Astrocyte (in vitro differentiated cells and primary cell): ENCODE measurements around the gene MEFV. TPM values are rescaled to one million over a fixed set of nuclear protein-coding genes. Genes with fewer than 3 reads are reported as not detected.

Experiments
- DNase-seq: peaks from one replicate; pipeline ENCODE4 v3.0.0-alpha.2; 2010; ENCODE audit warnings: low read depth
- FAIRE-seq: peaks from 2 replicates; lab custom pipeline; 2011; peaks lifted over from hg19 to GRCh38; lab: Jason Lieb, UNC
- H2AFZ ChIP-seq: 2 replicates; pipeline ENCODE4 v1.6.0; 2012; ENCODE audit warnings: low read depth, low read length, inconsistent platforms
- H3K27ac ChIP-seq: 2 replicates; pipeline ENCODE4 v1.5.1; 2011; ENCODE audit warnings: low read depth, low read length, inconsistent platforms
- H3K27me3 ChIP-seq: 2 replicates; pipeline ENCODE4 v1.6.0; 2011; ENCODE audit warnings: low read length, inconsistent platforms; ENCODE audit not compliant: insufficient read depth
- H3K36me3 ChIP-seq: 2 replicates; pipeline ENCODE4 v1.5.1; 2011; ENCODE audit warnings: low read length, inconsistent platforms; ENCODE audit not compliant: insufficient read depth
- H3K4me1 ChIP-seq: 2 replicates; pipeline ENCODE4 v1.5.1; 2011; ENCODE audit warnings: low read length, inconsistent platforms; ENCODE audit not compliant: insufficient read depth
- H3K4me2 ChIP-seq: 2 replicates; pipeline ENCODE4 v1.6.0; 2012; ENCODE audit warnings: low read length, inconsistent platforms
- H3K4me3 ChIP-seq: 2 replicates; pipeline ENCODE4 v1.5.1; 2011; ENCODE audit warnings: low read depth, mild to moderate bottlenecking, low read length, inconsistent platforms; ENCODE audit not compliant: insufficient read depth
- H3K79me2 ChIP-seq: 2 replicates; pipeline ENCODE4 v1.6.0; 2012; ENCODE audit warnings: mild to moderate bottlenecking, low read length, inconsistent platforms; ENCODE audit not compliant: insufficient read depth
- H3K9ac ChIP-seq: 2 replicates; pipeline ENCODE4 v1.6.0; 2012; ENCODE audit warnings: mild to moderate bottlenecking, low read length, inconsistent platforms
- H3K9me3 ChIP-seq: 2 replicates; pipeline ENCODE4 v1.5.1; 2012; ENCODE audit warnings: low read depth, mild to moderate bottlenecking, low read length, inconsistent platforms; ENCODE audit not compliant: insufficient read depth
- H4K20me1 ChIP-seq: 2 replicates; pipeline ENCODE4 v1.6.0; 2012; ENCODE audit warnings: low read length, inconsistent platforms; ENCODE audit not compliant: insufficient read depth
- H3K27ac Mint-ChIP-seq: one replicate; pipeline ENCODE4 v1.8.0; 2021; ENCODE audit warnings: mild to moderate bottlenecking, mixed read lengths; ENCODE audit not compliant: unreplicated experiment
- H3K27me3 Mint-ChIP-seq: one replicate; pipeline ENCODE4 v1.8.0; 2021; ENCODE audit warnings: low read depth, mixed read lengths; ENCODE audit not compliant: unreplicated experiment
- H3K36me3 Mint-ChIP-seq: one replicate; pipeline ENCODE4 v1.8.0; 2021; ENCODE audit warnings: low read depth, mixed read lengths; ENCODE audit not compliant: unreplicated experiment
- H3K4me1 Mint-ChIP-seq: one replicate; pipeline ENCODE4 v1.8.0; 2021; ENCODE audit warnings: low read depth, mixed read lengths; ENCODE audit not compliant: unreplicated experiment
- H3K4me3 Mint-ChIP-seq: one replicate; pipeline ENCODE4 v1.8.0; 2021; ENCODE audit warnings: mild to moderate bottlenecking, moderate library complexity, mixed read lengths; ENCODE audit not compliant: unreplicated experiment
- H3K9me3 Mint-ChIP-seq: one replicate; pipeline ENCODE4 v1.8.0; 2021; ENCODE audit warnings: mild to moderate bottlenecking, mixed read lengths; ENCODE audit not compliant: unreplicated experiment
- EZH2 ChIP-seq: IDR thresholded peaks from 2 replicates; pipeline ENCODE4 v1.6.1; 2012; ENCODE audit warnings: mild to moderate bottlenecking, low read length, inconsistent platforms; ENCODE audit not compliant: insufficient read depth
- total RNA-seq: library from RNA; stranded (reverse); gene quantifications from 2 replicates; pipeline ENCODE4 v1.2.1, GENCODE V29; 2021
- TF ChIP-seq, protein P1 (sequence below): IDR thresholded peaks from 2 replicates; pipeline ENCODE4 v1.5.1; 2011; ENCODE audit warnings: low read depth, mild to moderate bottlenecking, inconsistent platforms, low read length, moderate library complexity; ENCODE audit not compliant: insufficient read depth

The MEFV gene
- total RNA-seq, 1 donor from 2014 or later = not detected

DNA sequence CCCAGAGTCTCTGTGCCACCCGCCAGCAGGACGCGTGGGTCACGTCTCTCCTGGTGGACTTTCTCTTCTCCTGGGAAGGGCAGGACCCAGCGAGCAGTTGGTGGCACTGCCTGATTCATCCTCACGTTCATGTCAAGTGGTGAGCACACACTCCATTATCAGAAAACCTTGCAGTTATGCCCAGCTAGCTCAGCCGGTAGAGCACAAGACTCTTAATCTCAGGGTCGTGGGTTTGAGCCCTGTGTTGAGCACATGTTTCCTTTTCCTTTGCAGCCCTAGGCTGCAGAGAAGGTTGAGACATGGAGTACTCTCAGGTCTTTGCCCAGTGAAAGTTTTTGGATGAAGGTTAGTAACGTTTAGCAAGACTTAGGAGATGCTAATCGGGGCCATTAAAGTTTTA, 60.5 kb downstream of the MEFV start:
- Mint-ChIP-seq H3K27me3 (peaks cover 38% of the 10 kb centered on the region), H3K36me3 (no peaks in the 10 kb centered on the region), H3K4me1 (no peaks in the 10 kb centered on the region), H3K27ac (no peak overlapping the region), H3K9me3 (peaks cover 8% of the 10 kb centered on the region), H3K4me3 (no peak overlapping the region)
- H3K27ac ChIP-seq = no peak overlapping the region
- no peak for FAIRE-seq
- H3K4me2 ChIP-seq = no peak overlapping the region
- H2AFZ ChIP-seq = no peak overlapping the region
- H3K4me3 ChIP-seq = no peak overlapping the region
- no peak overlapping the region for H3K9ac ChIP-seq
- no peak for TF ChIP-seq EZH2
- TF ChIP-seq, protein P1, sequence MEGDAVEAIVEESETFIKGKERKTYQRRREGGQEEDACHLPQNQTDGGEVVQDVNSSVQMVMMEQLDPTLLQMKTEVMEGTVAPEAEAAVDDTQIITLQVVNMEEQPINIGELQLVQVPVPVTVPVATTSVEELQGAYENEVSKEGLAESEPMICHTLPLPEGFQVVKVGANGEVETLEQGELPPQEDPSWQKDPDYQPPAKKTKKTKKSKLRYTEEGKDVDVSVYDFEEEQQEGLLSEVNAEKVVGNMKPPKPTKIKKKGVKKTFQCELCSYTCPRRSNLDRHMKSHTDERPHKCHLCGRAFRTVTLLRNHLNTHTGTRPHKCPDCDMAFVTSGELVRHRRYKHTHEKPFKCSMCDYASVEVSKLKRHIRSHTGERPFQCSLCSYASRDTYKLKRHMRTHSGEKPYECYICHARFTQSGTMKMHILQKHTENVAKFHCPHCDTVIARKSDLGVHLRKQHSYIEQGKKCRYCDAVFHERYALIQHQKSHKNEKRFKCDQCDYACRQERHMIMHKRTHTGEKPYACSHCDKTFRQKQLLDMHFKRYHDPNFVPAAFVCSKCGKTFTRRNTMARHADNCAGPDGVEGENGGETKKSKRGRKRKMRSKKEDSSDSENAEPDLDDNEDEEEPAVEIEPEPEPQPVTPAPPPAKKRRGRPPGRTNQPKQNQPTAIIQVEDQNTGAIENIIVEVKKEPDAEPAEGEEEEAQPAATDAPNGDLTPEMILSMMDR = no peak
- H3K36me3 ChIP-seq = no peaks in the 10 kb centered on the region
- H3K9me3 ChIP-seq = no peaks in the 10 kb centered on the region
- H3K79me2 ChIP-seq = no peaks in the 10 kb centered on the region
- no peaks in the 10 kb centered on the region for H3K4me1 ChIP-seq
- H3K27me3 ChIP-seq = no peaks in the 10 kb centered on the region
- no peak for DNase-seq
- H4K20me1 ChIP-seq = no peaks in the 10 kb centered on the region

- no peak overlapping the region for H3K4me3 ChIP-seq
- peaks cover 37% of the 10 kb centered on the region for H3K27me3 Mint-ChIP-seq
Measured at GRCh38 chr16:3194792-3195191, 61.6 kb downstream of the MEFV start.

More at GRCh38 chr16:3194792-3195191, 61.6 kb downstream of the MEFV start:
- Mint-ChIP-seq H3K9me3 (peaks cover 7% of the 10 kb centered on the region), H3K36me3 (no peaks in the 10 kb centered on the region), H3K4me3 (no peak overlapping the region), H3K27ac (no peak overlapping the region), H3K4me1 (no peaks in the 10 kb centered on the region)
- DNase-seq (no peak), FAIRE-seq (no peak)
- no peak overlapping the region for H3K4me2 ChIP-seq
- no peaks in the 10 kb centered on the region for H3K79me2 ChIP-seq
- no peaks in the 10 kb centered on the region for H3K36me3 ChIP-seq
- H4K20me1 ChIP-seq = no peaks in the 10 kb centered on the region
- peaks cover 6% of the 10 kb centered on the region for H3K27me3 ChIP-seq
- no peak overlapping the region for H3K27ac ChIP-seq
- H3K9ac ChIP-seq = no peak overlapping the region
- no peak for TF ChIP-seq EZH2
- TF ChIP-seq, protein P1 = no peak
- no peak overlapping the region for H2AFZ ChIP-seq
- no peaks in the 10 kb centered on the region for H3K9me3 ChIP-seq
- peaks cover 2% of the 10 kb centered on the region for H3K4me1 ChIP-seq
